Measurements from ENCODE around the gene LRTM2. TPM values are rescaled to one million over a fixed set of nuclear protein-coding genes. Genes with fewer than 3 reads are reported as not detected.

LRTM2 gene
- total RNA-seq, 2 donors from 2014 or later, result not detected

- Histone ChIP-seq H3K9me3 (peaks cover 0 to 12% (median 0%) of the 10 kb centered on the region in 3 donors), H3K4me3 (no peak overlapping the region), H3K27ac (no peak overlapping the region), H3K36me3 (replicated peaks in 1 of 2; ENCODE audit: insufficient read depth in 1 of 2, low read depth in 2 of 2) (no peaks in the 10 kb centered on the region), H3K4me1 (no peaks in the 10 kb centered on the region), H3K27me3 (no peaks in the 10 kb centered on the region)
- 76 to 78% methylated on average over 7 of the region's 7 CpGs for WGBS, 2 donors
- intact Hi-C loops (cut with DNase I), result no loop called here
- ATAC-seq (no peak), DNase-seq (no peak)
- TF ChIP-seq POLR2A (IDR thresholded peaks at IDR 0.05) (no peak), CTCF (IDR thresholded peaks at IDR 0.05) (no peak)
These were observed 37.5 kb downstream of the LRTM2 start for GRCh38 chr12:1857821-1858220.

- Histone ChIP-seq H3K27me3 (no peaks in the 10 kb centered on the region), H3K4me3 (no peak overlapping the region), H3K27ac (no peak overlapping the region), H3K36me3 (replicated peaks in 1 of 2; ENCODE audit: insufficient read depth in 1 of 2, low read depth in 2 of 2) (no peaks in the 10 kb centered on the region), H3K9me3 (peaks cover 0 to 12% (median 0%) of the 10 kb centered on the region in 3 donors), H3K4me1 (no peaks in the 10 kb centered on the region)
- intact Hi-C loops (cut with DNase I), result no loop called here
- DNase-seq (no peak), ATAC-seq (no peak)
- 78 to 79% methylated on average over 11 of the region's 11 CpGs for WGBS, 2 donors
- TF ChIP-seq POLR2A (IDR thresholded peaks at IDR 0.05) (no peak), CTCF (IDR thresholded peaks at IDR 0.05) (no peak)
These were observed 38.1 kb downstream of the LRTM2 start for GRCh38 chr12:1858456-1858855.

- Histone ChIP-seq H3K4me1 (no peaks in the 10 kb centered on the region), H3K4me3 (no peak overlapping the region)
- DNase-seq, result no peak
These were observed 39.3 kb downstream of the LRTM2 start for GRCh38 chr12:1859643-1860042.

GRCh38 chr12:1862973-1863372 lies 42.6 kb downstream of the LRTM2 start:
- intact Hi-C loops (cut with DNase I), result no loop called here
- Histone ChIP-seq H3K4me3 (no peak overlapping the region), H3K4me1 (no peaks in the 10 kb centered on the region), H3K36me3 (replicated peaks in 1 of 2; ENCODE audit: insufficient read depth in 1 of 2, low read depth in 2 of 2) (no peaks in the 10 kb centered on the region), H3K9me3 (no peaks in the 10 kb centered on the region), H3K27ac (no peak overlapping the region), H3K27me3 (peaks cover 0 to 8% of the 10 kb centered on the region in 2 donors)
- ATAC-seq (no peak), DNase-seq (no peak)
- no peak for TF ChIP-seq POLR2A (IDR thresholded peaks at IDR 0.05)
- no peak for TF ChIP-seq CTCF (IDR thresholded peaks at IDR 0.05)

More at GRCh38 chr12:1859643-1860042, 39.3 kb downstream of the LRTM2 start:
- intact Hi-C loops (cut with DNase I), result no loop called here
- ATAC-seq, result no peak
- WGBS, 2 donors, result 54 to 58% methylated on average over 6 to 7 of the region's 7 CpGs
- Histone ChIP-seq H3K27me3 (peaks cover 0 to 4% of the 10 kb centered on the region in 2 donors), H3K9me3 (peaks cover 0 to 12% (median 0%) of the 10 kb centered on the region in 3 donors), H3K36me3 (replicated peaks in 1 of 2; ENCODE audit: insufficient read depth in 1 of 2, low read depth in 2 of 2) (no peaks in the 10 kb centered on the region), H3K27ac (no peak overlapping the region)
- TF ChIP-seq CTCF (IDR thresholded peaks at IDR 0.05), result no peak
- no peak for TF ChIP-seq POLR2A (IDR thresholded peaks at IDR 0.05)

GRCh38 chr12:1863823-1864222 lies 43.5 kb downstream of the LRTM2 start:
- no peaks in the 10 kb centered on the region for H3K9me3 ChIP-seq
- DNase-seq (no peak), ATAC-seq (no peak)
- WGBS, 2 donors, result 78 to 87% methylated on average over 16 of the region's 16 CpGs
- no peak overlapping the region for H3K27ac ChIP-seq
- no peaks in the 10 kb centered on the region for H3K36me3 ChIP-seq (replicated peaks in 1 of 2; ENCODE audit: insufficient read depth in 1 of 2, low read depth in 2 of 2)
- no peak overlapping the region for H3K4me3 ChIP-seq
- TF ChIP-seq POLR2A (IDR thresholded peaks at IDR 0.05) (no peak), CTCF (IDR thresholded peaks at IDR 0.05) (no peak)
- intact Hi-C loops (cut with DNase I), result no loop called here
- H3K27me3 ChIP-seq, result peaks cover 0 to 8% of the 10 kb centered on the region in 2 donors
- no peaks in the 10 kb centered on the region for H3K4me1 ChIP-seq

Data from body of pancreas (tissue), 4 donors.